Ascending aorta (tissue), 2 donors: Measurements from ENCODE around the gene ACER3. TPM values are rescaled to one million over a fixed set of nuclear protein-coding genes. Genes with fewer than 3 reads are reported as not detected.
"Not testable (repeated sequence)": the region's sequence is repeated elsewhere in the genome, so short reads cannot be mapped to it uniquely, and the experiment has no call there.

Experiments
- DNase-seq, 2 donors: peaks; one replicate each; pipeline ENCODE4 v3.0.0-alpha.2; 2019; ENCODE audit warnings: low spot score in 2 of 2
- H3K27ac ChIP-seq, 2 donors: fragments of 200-600 bp; sonication (generic); one replicate each; pipeline ENCODE4 v1.5.1; 2016 to 2017; ENCODE audit warnings: mild to moderate bottlenecking in 1 of 2
- H3K27me3 ChIP-seq: fragments of 200-600 bp; sonication (generic); one replicate; pipeline ENCODE4 v1.5.1; 2017
- H3K36me3 ChIP-seq, 2 donors: fragments of 200-600 bp; sonication (generic); one replicate each; pipeline ENCODE4 v1.5.1; 2016
- H3K4me1 ChIP-seq, 2 donors: fragments of 200-600 bp; sonication (generic); one replicate each; pipeline ENCODE4 v1.5.1; 2016 to 2017; ENCODE audit warnings: mild to moderate bottlenecking in 1 of 2
- H3K4me3 ChIP-seq, 2 donors: fragments of 200-600 bp; sonication (generic); one replicate each; pipeline ENCODE4 v1.5.1; 2016 to 2017; ENCODE audit warnings: mild to moderate bottlenecking in 1 of 2
- H3K9me3 ChIP-seq, 2 donors: fragments of 200-600 bp; sonication (generic); one replicate each; pipeline ENCODE4 v1.5.1; 2016
- intact Hi-C: fragments of 100-400 bp; cut with DNase I; formaldehyde crosslinking; loops from one replicate; pipeline ENCODE4 v1.15.1; 2023
- total RNA-seq: library from RNA; depleted of rRNA; stranded (reverse); fragments of >200 nt; gene quantifications from one replicate; pipeline ENCODE4 v1.1.0, GENCODE V29; 2016
- TF ChIP-seq, protein P1 (sequence below), 3 experiments: fragments of 200-600 bp in 2 of 3; fragments of 450-650 bp in 1 of 3; sonication (generic) in 2 of 3; IDR thresholded peaks; one replicate each; pipeline ENCODE4 v1.5.1; 2016 to 2019; ENCODE audit warnings: antibody characterized with exemption in 3 of 3, mild to moderate bottlenecking in 1 of 3, moderate library complexity in 1 of 3

ACER3 gene
- total RNA-seq, 1 donor from 2014 or later, result 10.5 TPM

DNA sequence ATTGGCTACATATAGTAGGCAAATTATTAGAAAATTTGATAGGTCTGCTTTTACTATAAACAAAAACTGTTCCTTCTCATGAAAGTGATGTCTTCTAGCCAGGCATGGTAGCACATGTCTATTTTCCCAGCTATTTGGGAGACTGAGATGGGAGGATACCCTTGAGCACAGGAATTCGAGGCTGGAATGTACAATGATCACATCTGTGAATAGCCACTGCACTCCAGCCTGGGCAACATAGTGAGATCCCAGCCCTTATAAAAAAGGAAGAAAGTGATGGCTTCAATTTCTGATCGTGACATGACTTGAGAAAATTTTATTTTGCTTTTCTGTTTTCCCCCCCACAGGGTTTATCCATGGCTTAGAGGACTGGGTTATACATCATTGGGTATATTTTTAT lies 154.0 kb downstream of the ACER3 start:
- intact Hi-C loops, result no loop called here
- Histone ChIP-seq H3K36me3 (peaks cover 0 to 2% of the 10 kb centered on the region in 2 donors), H3K9me3 (no peaks in the 10 kb centered on the region), H3K4me1 (no peaks in the 10 kb centered on the region), H3K27me3 (no peaks in the 10 kb centered on the region), H3K27ac (no peak overlapping the region), H3K4me3 (no peak overlapping the region)
- TF ChIP-seq, protein P1, sequence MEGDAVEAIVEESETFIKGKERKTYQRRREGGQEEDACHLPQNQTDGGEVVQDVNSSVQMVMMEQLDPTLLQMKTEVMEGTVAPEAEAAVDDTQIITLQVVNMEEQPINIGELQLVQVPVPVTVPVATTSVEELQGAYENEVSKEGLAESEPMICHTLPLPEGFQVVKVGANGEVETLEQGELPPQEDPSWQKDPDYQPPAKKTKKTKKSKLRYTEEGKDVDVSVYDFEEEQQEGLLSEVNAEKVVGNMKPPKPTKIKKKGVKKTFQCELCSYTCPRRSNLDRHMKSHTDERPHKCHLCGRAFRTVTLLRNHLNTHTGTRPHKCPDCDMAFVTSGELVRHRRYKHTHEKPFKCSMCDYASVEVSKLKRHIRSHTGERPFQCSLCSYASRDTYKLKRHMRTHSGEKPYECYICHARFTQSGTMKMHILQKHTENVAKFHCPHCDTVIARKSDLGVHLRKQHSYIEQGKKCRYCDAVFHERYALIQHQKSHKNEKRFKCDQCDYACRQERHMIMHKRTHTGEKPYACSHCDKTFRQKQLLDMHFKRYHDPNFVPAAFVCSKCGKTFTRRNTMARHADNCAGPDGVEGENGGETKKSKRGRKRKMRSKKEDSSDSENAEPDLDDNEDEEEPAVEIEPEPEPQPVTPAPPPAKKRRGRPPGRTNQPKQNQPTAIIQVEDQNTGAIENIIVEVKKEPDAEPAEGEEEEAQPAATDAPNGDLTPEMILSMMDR (IDR thresholded peaks at IDR 0.05), result no peak
- no peak for DNase-seq

DNA sequence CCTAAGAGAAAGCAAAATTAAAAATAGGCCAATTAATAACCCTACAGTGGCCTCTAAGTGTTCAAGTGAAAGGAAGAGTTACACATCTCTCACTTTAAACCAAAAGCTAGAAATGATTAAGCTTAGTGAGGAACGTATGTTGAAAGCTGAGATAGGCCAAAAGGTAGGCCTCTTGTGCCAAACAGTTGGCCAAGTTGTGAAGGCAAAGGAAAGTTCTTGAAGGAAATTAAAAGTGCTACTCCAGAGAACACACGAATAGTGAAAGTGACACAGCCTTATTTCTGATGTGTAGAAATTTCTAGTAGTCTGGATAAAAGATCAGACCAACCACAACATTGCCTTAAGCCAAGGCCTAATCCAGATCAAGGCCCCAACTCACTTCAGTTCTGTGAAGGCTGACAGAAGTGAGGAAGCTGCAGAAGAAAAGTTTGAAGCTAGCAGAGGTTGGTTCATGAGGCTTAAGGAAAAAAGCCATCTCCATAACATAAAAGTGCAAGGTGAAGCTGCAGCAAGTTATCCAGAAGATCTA lies 157.7 kb downstream of the ACER3 start:
- H3K4me3 ChIP-seq, H3K36me3 ChIP-seq, H3K4me1 ChIP-seq, H3K27ac ChIP-seq, H3K27me3 ChIP-seq, H3K9me3 ChIP-seq, intact Hi-C loops, DNase-seq: not testable (repeated sequence)

DNA sequence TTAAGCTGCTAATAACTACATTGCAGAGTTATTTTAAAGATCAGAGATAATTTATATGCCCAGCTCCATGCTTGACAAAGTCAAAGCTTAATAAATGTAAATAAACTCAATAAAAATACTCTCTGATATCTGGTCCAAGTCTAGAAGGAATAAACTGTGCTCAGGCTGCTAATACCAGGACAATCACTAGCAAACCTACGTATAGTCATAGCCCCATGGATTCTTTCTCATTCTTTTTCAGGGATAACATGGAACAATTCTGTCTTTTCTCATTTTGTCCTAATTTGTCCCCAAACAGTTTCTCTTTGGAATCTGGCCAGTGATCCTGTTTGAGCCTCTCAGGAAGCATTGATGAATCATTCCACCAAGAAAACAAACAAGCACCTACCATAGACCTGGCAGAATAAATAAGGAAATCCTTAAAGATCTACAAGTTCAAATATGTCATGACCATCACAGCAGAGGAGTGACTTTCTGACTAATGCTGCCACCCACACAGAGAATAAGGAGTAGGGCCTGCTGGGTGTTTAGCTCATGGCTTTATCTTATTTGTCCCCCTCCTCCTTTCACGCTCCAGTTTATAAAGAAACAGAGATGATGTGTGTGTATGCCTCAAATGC lies 159.4 kb downstream of the ACER3 start:
- H3K27ac ChIP-seq, result no peak overlapping the region
- H3K4me3 ChIP-seq, result no peak overlapping the region
- no peaks in the 10 kb centered on the region for H3K9me3 ChIP-seq
- H3K4me1 ChIP-seq, result no peaks in the 10 kb centered on the region
- peaks cover 0 to 2% of the 10 kb centered on the region in 2 donors for H3K36me3 ChIP-seq
- DNase-seq, result no peak
- TF ChIP-seq, protein P1 (IDR thresholded peaks at IDR 0.05), result no peak
- intact Hi-C loops, result no loop called here
- H3K27me3 ChIP-seq, result no peaks in the 10 kb centered on the region

DNA sequence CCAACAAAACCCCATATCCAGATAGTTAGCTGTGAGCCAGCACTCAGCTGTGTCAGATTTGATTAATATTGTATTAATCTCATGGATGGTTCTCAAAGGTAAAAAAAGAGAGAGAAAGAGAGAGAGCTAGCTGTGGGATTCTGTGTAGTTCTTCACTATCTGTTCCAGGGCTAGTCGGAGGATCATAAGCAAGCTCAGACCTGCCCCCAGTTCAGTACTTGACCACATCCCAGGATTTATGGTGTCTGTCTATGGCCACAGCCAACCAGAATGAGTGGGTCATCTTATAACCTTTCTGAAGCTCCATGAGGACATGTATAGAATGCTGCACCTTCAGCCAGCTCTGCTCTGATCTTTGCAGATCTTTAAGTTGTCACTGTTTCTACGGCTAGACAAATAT lies 160.0 kb downstream of the ACER3 start:
- no peak for DNase-seq
- TF ChIP-seq, protein P1 (IDR thresholded peaks at IDR 0.05), result no peak
- intact Hi-C loops, result no loop called here

DNA sequence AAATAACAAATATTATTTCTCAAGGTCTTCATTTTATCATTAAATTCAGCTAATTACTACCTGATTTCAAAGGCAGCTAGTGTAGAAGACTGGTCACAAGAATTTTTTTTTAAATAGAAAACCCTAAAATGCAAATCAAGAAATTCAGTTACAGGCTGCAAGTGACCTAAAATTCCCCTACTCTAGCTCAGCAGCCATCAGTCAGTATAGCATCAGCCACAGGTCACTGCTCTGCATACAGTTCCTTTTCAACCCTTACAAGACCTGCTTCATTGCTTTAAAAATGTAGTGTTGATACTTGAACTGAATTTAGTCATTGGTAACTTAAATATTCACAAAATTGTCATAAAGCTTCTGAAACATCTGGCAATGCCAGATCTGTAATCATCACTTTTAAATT lies 164.0 kb downstream of the ACER3 start:
- Histone ChIP-seq H3K27ac (no peak overlapping the region), H3K9me3 (no peaks in the 10 kb centered on the region), H3K4me3 (no peak overlapping the region), H3K4me1 (no peaks in the 10 kb centered on the region), H3K36me3 (no peaks in the 10 kb centered on the region), H3K27me3 (no peaks in the 10 kb centered on the region)
- TF ChIP-seq, protein P1 (IDR thresholded peaks at IDR 0.05), result no peak
- intact Hi-C loops, result no loop called here
- no peak for DNase-seq

More for the DNA sequence above, 160.0 kb downstream of the ACER3 start:
- Histone ChIP-seq H3K36me3 (peaks cover 0 to 2% of the 10 kb centered on the region in 2 donors), H3K27ac (no peak overlapping the region), H3K4me3 (no peak overlapping the region), H3K9me3 (no peaks in the 10 kb centered on the region), H3K4me1 (no peaks in the 10 kb centered on the region), H3K27me3 (no peaks in the 10 kb centered on the region)

DNA sequence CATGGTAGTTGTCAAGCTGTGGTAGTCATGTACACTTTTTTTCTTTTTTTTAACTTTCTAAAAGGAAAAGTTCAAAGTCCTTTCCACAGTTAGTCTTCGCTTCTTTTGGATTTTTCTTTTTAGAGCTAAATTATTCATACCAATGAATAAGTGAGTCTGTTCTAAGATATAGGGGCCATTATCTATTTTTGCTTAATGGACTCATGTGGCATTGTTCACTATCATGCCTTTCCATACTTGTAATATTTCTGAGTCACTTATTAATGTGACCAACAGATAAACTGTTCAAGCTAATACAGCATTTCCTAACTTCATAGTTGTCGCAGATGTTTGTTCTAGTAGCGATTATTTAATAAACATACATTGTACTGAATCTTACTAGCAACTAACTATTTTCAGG lies 165.5 kb downstream of the ACER3 start:
- Histone ChIP-seq H3K27ac (no peak overlapping the region), H3K27me3 (no peaks in the 10 kb centered on the region), H3K4me3 (no peak overlapping the region), H3K9me3 (no peaks in the 10 kb centered on the region), H3K4me1 (no peaks in the 10 kb centered on the region), H3K36me3 (no peaks in the 10 kb centered on the region)
- intact Hi-C loops, result no loop called here
- TF ChIP-seq, protein P1 (IDR thresholded peaks at IDR 0.05), result no peak
- no peak for DNase-seq
